DOHH2 (cell line): ENCODE data around the gene LBX2.

Source experiments
- H3F3A ChIP-seq: fragments of 200-600 bp; sonication (generic), shearing (Covaris generic); 2 replicates; pipeline ENCODE4 v1.6.0; 2016; ENCODE audit warnings: antibody characterized with exemption, mild to moderate bottlenecking; ENCODE audit not compliant: control insufficient read depth, insufficient read depth
- H3K27ac ChIP-seq: fragments of 200-600 bp; sonication (generic); 2 replicates; pipeline ENCODE4 v1.5.1; 2014; ENCODE audit warnings: low read depth, mild to moderate bottlenecking, low read length, moderate library complexity
- H3K27me3 ChIP-seq: fragments of 200-600 bp; sonication (generic); 2 replicates; pipeline ENCODE4 v1.6.1; 2014; ENCODE audit warnings: mild to moderate bottlenecking, low read length, mixed read lengths; ENCODE audit not compliant: control insufficient read depth
- H3K36me3 ChIP-seq: fragments of 200-600 bp; sonication (generic); 2 replicates; pipeline ENCODE4 v1.6.1; 2014; ENCODE audit warnings: mild to moderate bottlenecking, low read length, moderate library complexity, mixed read lengths; ENCODE audit not compliant: control insufficient read depth
- H3K4me1 ChIP-seq: fragments of 200-600 bp; sonication (generic); 2 replicates; pipeline ENCODE4 v1.6.1; 2014; ENCODE audit warnings: mild to moderate bottlenecking, low read length, mixed read lengths; ENCODE audit not compliant: control insufficient read depth
- H3K4me2 ChIP-seq: fragments of 200-600 bp; sonication (generic); 2 replicates; pipeline ENCODE4 v1.6.0; 2014; ENCODE audit warnings: mild to moderate bottlenecking, low read length, moderate library complexity
- H3K4me3 ChIP-seq: fragments of 200-600 bp; sonication (generic); 2 replicates; pipeline ENCODE4 v1.5.1; 2014; ENCODE audit warnings: mild to moderate bottlenecking, low read length, mixed read lengths
- H3K79me2 ChIP-seq: fragments of 200-600 bp; sonication (generic); 2 replicates; pipeline ENCODE4 v1.6.1; 2014; ENCODE audit warnings: mild to moderate bottlenecking, low read length, mixed read lengths; ENCODE audit not compliant: control insufficient read depth
- H3K9me2 ChIP-seq: fragments of 200-600 bp; sonication (generic); replicated peaks from 2 replicates; pipeline ENCODE4 v1.6.1; 2014; ENCODE audit warnings: mild to moderate bottlenecking, low read length, mixed read lengths; ENCODE audit not compliant: control insufficient read depth
- H3K9me3 ChIP-seq: fragments of 200-600 bp; sonication (generic); 2 replicates; pipeline ENCODE4 v1.6.1; 2014; ENCODE audit warnings: antibody characterized with exemption, low read length, mixed read lengths; ENCODE audit not compliant: control insufficient read depth, insufficient read depth
- H4K20me1 ChIP-seq: fragments of 200-600 bp; sonication (generic); 2 replicates; pipeline ENCODE4 v1.6.0; 2014; ENCODE audit warnings: low read depth, mild to moderate bottlenecking, antibody characterized with exemption, low read length, moderate library complexity; ENCODE audit not compliant: control insufficient read depth, insufficient read depth
- EZH2phosphoT487 ChIP-seq: fragments of 200-600 bp; sonication (generic); IDR thresholded peaks from 2 replicates; pipeline ENCODE4 v1.6.1; 2017; ENCODE audit warnings: borderline replicate concordance, mild to moderate bottlenecking, antibody characterized with exemption, low read length, moderate library complexity, mixed read lengths
- TF ChIP-seq, protein P1 (sequence below): fragments of 200-600 bp; sonication (generic); IDR thresholded peaks from one replicate; pipeline ENCODE4 v1.5.1; 2014; ENCODE audit warnings: antibody characterized with exemption, mild to moderate bottlenecking, low read depth, low read length; ENCODE audit not compliant: poor library complexity, severe bottlenecking

LBX2 gene

DNA sequence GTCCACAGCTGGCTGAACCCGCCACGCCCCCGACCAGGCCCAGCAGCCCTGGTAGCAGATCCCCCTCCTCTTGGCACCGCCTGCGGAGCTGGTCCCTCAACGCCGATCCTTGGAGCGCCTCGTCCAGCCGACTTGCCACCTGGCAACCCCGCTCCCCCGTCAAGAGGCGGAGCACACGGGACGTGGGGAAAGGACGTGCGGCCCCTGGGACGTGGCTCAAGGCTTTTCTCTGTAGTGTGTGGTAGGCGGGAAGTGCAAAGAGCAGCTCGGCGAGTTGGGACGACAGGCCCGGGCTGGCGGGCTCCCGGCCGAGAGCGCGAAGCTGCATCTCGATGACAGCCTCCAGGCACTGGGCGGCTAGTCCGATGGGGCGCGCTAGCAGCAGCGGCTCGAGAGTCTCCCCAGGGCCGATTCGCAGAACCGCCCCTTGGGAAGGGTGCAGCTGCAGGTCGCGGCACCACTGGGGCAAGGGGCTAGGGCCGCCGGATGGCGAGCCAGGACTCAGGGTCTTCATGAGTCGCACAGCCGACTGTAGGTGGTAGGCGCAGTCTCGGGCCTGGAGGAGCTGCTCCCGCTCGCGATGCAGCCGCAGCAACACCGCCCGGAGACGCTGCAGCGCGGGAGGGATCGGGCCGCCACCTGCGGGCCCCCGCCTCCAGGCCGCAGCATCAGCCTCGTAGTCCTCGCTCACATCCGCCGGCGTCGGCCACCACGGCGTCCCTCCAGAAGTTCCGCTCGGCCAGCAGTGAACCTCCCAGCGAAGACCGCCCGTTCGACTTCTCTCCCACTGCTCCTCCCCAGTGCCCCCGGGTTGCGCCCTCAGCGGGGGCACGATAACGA, 17.2 kb downstream of the LBX2 start:
- Histone ChIP-seq H3K79me2 (peaks cover 36% of the 10 kb centered on the region), H3K4me3 (peak overlapping the region; percentile 98), H3K9me3 (no peaks in the 10 kb centered on the region), H3K4me1 (peaks cover 23% of the 10 kb centered on the region), H3K27ac (peak overlapping the region; percentile 78), H3K4me2 (peak overlapping the region; percentile 99), H3K27me3 (no peaks in the 10 kb centered on the region), H4K20me1 (peaks cover 10% of the 10 kb centered on the region; the same call in 1 of the 2 replicates), H3K9me2 (no peaks in the 10 kb centered on the region), H3K36me3 (peaks cover 35% of the 10 kb centered on the region), H3F3A (no peaks in the 10 kb centered on the region)
- TF ChIP-seq, protein P1, sequence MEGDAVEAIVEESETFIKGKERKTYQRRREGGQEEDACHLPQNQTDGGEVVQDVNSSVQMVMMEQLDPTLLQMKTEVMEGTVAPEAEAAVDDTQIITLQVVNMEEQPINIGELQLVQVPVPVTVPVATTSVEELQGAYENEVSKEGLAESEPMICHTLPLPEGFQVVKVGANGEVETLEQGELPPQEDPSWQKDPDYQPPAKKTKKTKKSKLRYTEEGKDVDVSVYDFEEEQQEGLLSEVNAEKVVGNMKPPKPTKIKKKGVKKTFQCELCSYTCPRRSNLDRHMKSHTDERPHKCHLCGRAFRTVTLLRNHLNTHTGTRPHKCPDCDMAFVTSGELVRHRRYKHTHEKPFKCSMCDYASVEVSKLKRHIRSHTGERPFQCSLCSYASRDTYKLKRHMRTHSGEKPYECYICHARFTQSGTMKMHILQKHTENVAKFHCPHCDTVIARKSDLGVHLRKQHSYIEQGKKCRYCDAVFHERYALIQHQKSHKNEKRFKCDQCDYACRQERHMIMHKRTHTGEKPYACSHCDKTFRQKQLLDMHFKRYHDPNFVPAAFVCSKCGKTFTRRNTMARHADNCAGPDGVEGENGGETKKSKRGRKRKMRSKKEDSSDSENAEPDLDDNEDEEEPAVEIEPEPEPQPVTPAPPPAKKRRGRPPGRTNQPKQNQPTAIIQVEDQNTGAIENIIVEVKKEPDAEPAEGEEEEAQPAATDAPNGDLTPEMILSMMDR: no peak
- no peak for TF ChIP-seq EZH2phosphoT487

DNA sequence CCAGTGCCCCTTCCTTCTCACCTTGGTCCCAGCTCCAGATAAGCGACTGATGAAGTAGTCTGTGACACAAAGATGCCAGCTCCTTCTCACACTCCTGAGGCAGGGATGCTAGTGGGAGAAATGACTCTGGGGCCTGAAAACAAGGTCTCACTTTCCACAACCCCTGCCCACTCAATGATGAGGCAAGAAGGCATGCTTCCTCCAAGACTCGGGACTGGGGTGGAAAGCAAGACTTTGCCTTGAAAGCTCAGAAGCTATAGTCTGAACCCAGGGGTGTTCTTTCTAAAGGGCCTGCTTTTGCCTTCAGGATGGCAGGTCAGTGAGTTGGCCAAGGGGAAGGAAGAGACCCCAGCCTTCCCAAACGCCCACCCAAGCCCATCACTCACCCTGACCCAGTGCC, 18.0 kb downstream of the LBX2 start:
- Histone ChIP-seq H3K27me3 (no peaks in the 10 kb centered on the region), H3K9me2 (no peaks in the 10 kb centered on the region), H3K79me2 (peaks cover 36% of the 10 kb centered on the region), H3K4me2 (peak overlapping the region; percentile 99), H3F3A (no peaks in the 10 kb centered on the region), H3K9me3 (no peaks in the 10 kb centered on the region), H3K4me3 (peak overlapping the region; percentile 98), H3K27ac (no peak overlapping the region), H3K4me1 (peaks cover 23% of the 10 kb centered on the region), H3K36me3 (peaks cover 35% of the 10 kb centered on the region), H4K20me1 (peaks cover 10% of the 10 kb centered on the region; the same call in 1 of the 2 replicates)
- no peak for TF ChIP-seq EZH2phosphoT487
- TF ChIP-seq, protein P1: no peak

DNA sequence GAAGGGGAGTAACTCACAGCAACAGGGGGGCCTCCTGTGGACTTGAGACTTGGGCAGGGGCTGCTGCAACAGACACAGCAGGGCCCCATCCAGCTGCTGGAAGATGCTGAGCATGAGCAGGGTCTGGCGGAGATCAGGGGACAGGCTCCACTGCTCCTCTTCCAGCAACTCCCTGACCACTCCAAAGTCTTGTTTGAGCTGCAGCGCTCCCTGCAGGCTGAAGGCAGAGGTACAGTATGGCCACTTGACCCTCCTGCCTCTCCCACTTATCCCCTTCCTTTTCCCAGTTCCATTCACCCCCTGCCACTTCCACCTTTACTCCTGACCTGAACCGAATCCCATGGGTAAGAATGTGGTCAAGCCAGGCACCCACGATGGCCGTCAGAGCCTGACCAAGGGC, 24.5 kb downstream of the LBX2 start:
- Histone ChIP-seq H3K4me2 (no peak overlapping the region), H3K27ac (no peak overlapping the region), H3K4me1 (peaks cover 16% of the 10 kb centered on the region)

More for the DNA sequence above, 24.5 kb downstream of the LBX2 start:
- no peaks in the 10 kb centered on the region for H3K9me2 ChIP-seq
- H3K27me3 ChIP-seq: no peaks in the 10 kb centered on the region
- no peak for TF ChIP-seq EZH2phosphoT487
- TF ChIP-seq, protein P1: peak; percentile 65
- H3K4me3 ChIP-seq: no peak overlapping the region
- H3F3A ChIP-seq: peaks cover 11% of the 10 kb centered on the region
- peaks cover 39% of the 10 kb centered on the region for H3K36me3 ChIP-seq
- no peaks in the 10 kb centered on the region for H3K9me3 ChIP-seq
- 0 out of 2 replicates have a peak, but pooled peaks cover 3% of the 10 kb centered on the region for H4K20me1 ChIP-seq
- H3K79me2 ChIP-seq: peaks cover 21% of the 10 kb centered on the region
